HG03139 (cell line): ENCODE results near the gene SPINK13.
"Not testable (repeated sequence)": the region's sequence is repeated elsewhere in the genome, so short reads cannot be mapped to it uniquely, and the experiment has no call there.

Experiments
- ATAC-seq: cut with Tn5 transposase; IDR thresholded peaks from one replicate; pipeline ENCODE4 v1.9.1; 2021; ENCODE audit not compliant: unreplicated experiment

The SPINK13 gene, protein sequence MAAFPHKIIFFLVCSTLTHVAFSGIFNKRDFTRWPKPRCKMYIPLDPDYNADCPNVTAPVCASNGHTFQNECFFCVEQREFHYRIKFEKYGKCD

DNA sequence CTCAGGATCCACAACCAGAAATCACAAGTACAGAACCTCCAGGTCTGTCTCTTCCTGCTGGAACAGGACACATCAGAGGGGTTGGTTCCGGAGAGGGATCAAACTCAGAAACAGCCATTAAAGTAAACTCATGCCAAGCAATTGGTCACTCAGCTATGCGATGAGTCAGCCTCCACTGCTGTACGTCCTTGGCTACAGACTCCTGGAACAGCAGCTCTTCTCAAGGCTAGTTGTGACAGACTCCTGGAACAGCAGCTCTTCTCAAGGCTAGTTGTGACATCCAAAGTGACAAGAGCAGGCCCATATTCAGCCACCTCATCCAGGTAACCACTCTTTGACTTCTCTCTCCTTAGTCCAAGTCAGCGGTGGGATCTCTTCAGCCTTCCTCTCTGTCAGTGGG, at the start of gene SPINK13:
SPINK13 (plus strand) TSS at position 229 of the 400 bp plus-strand sequence. CDS start 1,279 bp downstream, outside the sequence.
- ATAC-seq = no peak

DNA sequence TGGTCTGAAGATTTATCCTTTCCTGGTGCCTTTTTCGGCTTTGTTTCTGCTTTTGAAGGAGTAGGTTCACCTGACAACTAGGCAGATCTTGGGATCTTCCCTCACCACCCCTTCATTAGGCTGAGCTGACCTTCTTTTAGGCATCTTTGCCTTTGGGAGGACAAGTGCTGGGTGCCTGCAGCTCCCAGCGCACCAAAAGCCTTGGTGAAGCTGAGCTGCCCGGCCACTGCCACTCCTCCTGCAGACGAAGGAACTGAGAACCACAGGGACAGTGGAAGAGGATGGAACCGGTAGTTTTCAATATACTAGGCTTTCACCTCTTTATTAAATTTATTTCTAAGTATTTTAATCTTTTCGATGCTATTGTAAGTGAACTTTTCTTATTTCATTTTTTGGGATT, 47.1 kb upstream of the SPINK13 start:
- ATAC-seq = no peak

DNA sequence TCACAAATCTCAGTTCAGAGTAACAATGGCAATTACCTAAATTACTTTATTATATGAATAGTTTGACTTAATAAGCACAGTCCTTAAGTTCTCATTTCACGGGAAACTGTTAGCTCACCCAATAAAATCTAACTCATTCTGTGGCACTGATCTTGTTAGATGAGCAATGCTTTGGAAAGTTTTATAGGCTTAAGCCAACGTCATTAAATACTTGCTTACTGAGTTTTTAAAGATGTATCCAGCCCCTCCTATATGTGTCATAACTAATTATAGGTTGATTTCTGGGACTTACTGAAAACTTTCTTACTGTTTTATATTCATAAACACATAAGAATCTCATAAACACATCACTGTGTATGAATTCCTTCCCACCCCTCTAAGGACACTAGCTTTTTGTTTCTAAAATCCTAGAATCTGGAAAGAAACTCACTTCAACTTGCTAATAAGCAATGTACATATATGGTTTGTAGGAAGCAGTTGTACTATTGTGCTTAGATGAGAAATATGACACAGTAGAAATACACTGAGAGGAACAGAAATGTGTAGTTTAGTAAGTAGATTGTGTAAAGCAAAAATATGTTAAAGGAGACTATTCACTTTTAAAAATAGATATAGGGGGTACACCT, 44.4 kb upstream of the SPINK13 start:
- ATAC-seq = no peak

DNA sequence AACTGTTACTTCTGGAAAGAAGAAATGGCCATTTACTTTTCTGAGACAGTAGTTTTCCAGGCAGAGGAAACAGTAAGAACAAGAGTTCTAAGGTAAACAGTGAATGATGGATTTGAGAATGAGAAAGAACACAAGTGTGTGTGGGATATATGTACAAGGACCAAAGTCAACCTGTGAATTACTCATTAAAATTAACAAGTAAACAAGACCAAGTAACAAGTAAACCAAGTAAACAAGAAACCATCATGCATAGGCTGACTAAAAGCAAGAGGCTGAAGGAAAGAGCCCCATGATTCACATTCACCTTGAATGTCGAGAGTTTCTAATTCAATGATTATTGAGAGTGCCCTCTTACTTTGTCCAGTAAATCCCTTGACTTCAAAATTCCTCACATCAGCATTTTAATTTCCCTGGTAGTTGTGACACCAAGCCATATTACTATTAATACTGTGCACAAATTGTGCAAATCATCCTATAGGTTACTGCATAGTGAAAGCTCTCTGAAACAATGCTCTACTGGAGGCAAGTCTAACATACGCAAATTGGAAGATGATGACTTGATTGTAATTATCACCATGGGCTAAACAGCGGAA, 40.1 kb upstream of the SPINK13 start:
- ATAC-seq = no peak

DNA sequence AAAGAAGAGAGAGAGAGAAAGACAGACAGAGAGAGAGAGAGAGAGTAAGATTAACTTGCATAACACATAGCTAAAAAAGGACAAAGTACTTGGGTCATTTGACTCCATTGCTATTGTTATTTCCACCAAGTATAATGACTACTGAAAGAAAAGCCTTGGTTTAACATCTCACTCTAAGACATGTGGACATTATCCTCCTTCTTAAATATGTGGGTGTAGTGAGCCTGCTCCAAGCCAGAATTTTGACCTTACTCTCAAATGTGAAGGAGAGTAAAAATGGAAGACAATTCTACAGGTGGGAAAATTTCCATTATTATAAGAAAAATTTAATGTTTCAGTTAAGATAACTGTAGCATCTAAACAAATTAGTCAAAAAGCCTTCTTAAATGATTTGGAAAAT, 38.8 kb upstream of the SPINK13 start:
- no peak for ATAC-seq

DNA sequence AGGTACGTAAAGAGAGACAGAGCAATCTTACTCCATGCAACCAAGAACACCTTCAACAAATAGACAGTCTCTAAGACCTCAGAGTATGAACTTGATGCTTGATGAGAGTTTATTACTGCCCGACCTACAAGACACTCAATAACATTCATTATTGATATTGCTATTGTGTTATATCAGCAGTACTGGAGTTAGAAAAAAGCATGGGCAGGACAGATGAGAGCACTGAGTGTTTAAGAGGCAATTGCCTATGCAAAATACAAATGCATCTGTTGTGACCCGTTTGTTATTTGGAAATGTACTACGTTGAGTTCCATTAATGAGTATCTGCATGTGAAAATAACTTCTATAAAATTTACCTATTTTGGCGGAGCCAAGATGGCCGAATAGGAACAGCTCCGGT, 38.4 kb upstream of the SPINK13 start:
- ATAC-seq = no peak

DNA sequence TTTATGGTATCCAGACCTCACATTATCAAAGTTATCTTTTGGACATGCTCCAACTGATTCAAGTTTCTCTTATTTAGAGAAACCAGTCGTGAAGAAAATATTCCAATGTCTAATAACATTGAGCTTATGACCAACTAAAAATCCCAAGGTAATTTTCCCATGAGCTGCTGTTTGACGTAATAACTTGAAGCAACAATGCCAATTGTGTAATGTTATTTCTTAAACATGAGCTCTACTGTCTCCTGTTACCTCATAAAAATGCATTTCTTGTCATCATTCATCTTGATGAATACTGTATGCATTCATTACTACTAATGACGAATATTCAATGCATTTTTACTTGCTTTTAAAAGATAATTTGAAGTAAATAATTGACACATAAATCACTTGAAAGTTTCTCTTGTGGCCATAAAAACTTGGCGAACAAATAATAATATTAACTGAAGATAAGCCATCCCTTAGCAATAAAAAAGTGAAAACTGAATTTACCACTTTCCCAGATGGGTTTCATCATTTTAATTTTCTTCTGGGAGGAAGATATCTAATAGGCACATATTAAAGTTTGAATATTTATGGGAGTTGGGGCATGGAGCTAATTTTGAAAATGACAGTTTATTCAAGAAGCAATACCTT, 30.7 kb upstream of the SPINK13 start:
- no peak for ATAC-seq

DNA sequence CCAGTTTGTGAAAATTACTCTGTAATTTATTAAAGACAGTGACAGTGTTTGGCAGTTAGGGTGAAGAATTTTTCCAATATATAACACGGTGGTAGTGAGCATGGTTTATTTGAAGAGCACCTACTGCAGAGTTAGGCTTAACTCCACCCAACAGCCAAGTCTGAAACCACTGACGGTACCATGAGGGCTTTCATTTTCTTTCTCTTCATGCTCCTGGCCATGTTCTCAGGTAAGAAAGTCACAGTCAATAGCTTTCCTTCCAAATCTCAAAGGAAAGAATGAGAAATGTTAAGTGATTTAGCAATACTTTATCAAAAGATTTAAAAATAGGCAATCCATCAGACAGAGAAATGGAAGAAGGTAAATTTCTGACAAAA, 30.2 kb upstream of the SPINK13 start, which contains the start of gene MARCOL:
MARCOL (plus strand) TSS at position 108 of the 377 bp plus-strand sequence; CDS start at position 181, 73 bp downstream.
- no peak for ATAC-seq

DNA sequence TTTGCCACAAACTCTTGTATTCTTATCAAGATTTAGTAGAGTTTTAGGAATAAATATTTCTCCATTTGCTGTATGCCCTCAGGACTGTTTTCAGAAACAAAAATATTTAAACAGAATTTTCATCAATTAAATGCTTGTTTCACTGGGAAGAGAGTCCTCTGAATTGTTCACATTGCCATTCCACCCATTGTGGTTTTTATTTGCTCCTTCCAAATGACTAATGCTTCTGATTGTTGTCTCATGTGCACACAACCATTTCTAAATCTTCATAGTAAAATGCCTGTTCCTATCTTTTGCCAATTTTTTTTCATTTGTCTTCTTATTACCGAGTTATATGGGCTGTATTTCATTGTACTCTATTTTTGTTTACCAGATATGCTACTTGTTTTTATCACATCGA, 19.7 kb upstream of the SPINK13 start:
- ATAC-seq = no peak

DNA sequence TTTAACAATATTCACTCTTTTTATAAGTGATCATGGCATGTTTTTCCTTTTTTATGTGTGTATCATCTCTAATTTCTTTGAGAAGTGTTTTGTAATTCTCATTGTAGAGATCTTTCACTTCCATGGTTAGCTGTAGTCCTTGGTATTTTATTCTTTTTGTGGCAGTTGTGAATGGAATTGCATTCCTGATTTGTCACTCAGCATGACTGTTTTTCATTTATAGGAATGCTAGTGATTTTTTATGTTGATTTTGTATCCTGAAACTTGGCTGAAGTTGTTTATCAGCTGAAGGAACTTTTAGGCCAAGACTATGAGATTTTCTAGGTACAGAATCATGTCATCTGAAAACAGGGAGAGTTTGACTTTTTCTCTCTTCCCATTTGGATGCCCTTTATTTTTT, 13.1 kb upstream of the SPINK13 start:
- ATAC-seq = no peak

DNA sequence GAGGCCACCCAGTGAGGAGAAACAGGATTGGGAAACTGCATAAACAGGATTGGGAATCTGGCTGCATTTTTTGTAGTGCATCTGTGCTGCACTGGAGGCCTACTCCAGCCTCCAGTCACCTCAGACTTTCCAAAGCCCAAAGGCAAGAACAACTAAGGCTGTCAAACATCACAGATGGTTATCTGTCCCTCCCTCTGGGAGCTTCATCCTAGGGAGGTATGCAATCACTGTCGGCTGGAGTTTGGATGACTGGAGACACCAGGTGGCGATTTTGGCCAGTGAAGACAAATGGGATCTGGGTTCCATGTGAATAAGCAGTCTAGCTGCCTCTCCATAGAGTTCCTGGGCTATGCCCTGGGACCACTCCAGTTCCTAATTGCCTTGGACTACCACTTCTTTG, 9.3 kb upstream of the SPINK13 start:
- no peak for ATAC-seq

DNA sequence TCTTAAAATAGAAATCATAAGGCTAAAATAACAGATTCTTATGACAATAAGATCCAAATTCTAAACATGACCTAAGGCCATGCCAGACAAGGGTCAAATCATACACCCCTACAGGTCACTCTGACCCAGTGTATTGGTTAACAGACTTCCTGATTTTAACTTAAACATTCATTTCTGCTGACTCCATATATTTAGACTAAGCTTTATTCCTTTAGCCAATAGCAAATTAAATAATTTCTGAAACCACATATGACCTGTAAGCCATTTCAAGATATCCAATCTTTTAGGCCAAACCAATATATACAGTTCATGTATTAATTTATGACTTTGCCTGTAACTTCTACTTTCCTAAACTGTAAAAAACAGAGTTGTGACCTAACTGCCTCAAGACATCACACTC, 7.4 kb upstream of the SPINK13 start:
- no peak for ATAC-seq

DNA sequence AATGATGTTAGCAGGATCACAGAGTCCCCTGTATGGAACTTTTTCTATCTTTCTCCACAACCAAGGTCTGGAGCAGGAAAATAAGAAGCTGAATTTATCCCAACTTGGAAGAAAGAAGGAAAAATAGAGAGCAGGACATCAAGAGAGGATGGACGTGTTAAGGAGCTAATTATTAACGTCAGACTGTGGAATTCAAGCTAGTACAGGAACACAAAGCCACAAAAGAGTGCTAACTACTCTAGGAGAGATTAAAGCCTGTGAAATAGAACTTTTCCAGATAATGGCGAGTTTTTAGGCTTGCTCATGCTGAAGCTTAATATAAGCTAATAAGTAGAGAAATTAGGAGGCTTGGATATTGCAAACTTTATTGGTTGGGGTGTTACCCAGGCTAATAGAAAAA, 632 bp upstream of the SPINK13 start:
- ATAC-seq = no peak

DNA sequence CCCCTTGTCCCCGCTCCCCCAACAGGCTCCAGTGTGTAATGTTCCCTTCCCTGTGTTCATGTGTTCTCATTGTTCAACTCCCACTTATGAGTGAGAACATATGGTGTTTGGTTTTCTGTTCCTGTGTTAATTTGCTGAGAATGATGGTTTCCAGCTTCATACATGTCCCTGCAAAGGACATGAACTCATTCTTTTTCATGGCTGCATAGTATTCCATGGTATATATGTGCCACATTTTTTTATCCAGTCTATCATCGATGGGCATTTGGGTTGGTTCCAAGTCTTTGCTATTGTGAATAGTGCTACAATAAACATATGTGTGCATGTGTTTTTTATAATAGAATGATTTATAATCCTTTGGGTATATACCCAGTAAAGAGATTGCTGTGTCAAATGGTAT, 6.5 kb downstream of the SPINK13 start:
- not testable (repeated sequence) for ATAC-seq

DNA sequence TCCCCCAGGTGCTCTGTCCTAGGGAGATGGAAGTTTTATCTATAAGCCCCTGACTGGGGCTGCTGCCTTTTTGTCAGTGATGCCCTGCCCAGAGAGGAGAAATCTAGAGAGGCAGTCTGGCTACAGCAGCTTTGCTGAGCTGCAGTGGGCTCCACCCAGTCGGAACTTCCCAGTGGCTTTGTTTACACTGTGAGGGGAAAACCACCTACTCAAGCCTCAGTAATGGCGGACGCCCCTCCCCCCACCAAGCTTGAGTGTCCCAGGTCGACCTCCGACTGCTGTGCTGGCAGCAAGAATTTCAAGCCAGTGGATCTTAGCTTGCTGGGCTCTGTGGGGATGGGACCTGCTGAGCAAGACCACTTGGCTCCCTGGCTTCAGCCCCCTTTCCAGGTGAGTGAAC, 12.3 kb downstream of the SPINK13 start:
- not testable (repeated sequence) for ATAC-seq

DNA sequence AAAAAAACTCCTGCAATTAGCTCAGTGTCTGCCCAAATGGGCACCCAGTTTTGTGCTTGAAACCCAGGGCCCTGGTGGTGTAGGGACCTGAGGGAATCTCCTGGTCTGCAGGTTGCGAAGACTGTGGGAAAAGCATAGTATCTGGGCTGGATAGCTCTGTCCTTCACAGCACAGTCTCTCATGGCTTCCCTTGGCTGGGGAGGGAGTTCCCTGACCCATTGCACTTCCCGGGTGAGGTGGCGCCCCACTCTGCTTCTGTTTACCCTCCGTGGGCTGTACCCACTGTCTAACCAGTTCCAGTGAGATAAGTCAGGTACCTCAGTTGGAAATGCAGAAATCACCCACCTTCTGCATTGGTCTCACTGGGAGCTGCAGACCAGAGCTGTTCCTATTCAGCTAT, 12.7 kb downstream of the SPINK13 start:
- not testable (repeated sequence) for ATAC-seq

DNA sequence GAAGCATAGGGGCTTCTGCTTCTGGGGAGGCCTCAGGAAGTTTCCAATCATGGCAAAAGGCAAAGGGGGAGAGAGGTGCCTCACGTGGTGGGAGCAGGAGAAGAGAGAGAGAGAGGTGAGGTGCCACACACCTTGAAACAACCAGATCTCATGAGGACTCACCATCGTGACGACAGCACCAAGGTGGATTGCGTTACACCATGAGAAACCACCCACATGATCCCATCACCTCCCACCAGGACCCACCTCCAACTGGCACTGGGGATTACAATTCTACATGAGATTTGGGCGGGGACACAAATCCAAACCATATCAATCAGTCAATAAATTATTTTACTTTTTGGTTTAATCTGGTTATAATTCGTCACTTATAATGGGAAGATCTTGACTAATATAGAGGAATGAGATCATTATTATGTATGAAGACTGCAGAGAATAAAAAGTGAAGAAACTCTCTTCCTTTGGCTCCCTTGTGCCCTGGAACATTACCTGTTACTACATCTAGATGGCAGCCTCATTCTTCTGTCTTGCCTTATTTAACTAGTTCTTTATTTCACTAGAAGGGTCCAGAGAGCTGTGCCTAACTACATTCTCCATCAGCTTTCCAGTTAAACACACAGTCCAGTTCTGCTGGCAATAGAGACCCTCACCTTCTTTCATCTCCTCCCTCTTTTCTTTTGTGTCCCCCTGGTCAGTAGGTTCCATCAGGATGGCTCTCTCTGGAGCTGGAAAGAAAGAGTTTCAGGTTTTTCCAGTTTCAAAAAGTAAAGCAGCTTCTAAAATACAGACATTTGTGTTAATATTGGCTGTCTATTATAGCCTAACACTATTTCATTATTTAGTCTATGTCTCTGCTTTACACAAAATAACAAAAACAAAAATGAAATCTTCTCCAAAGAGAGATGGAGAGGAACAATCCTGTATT, 21.9 kb downstream of the SPINK13 start:
- ATAC-seq = no peak

DNA sequence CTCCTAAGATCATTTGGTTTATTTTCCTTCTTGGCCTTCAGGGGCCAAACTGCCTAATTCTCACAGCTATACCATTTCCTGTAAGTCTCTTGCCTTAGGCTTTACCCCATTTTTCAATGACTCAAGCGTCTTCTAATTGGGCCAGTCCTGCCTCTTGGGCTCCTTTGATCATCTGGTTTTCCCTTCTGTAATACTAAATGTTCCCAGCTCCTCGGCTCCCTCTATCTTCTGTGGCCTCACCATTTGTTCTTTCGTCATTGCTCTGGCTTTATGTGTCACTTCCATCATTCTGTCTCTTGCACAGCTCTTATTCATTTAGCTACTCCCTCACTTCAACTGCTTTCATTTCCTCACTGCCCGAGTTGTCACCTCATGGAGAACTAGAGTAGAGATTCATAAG, 29.1 kb downstream of the SPINK13 start:
- no peak for ATAC-seq

DNA sequence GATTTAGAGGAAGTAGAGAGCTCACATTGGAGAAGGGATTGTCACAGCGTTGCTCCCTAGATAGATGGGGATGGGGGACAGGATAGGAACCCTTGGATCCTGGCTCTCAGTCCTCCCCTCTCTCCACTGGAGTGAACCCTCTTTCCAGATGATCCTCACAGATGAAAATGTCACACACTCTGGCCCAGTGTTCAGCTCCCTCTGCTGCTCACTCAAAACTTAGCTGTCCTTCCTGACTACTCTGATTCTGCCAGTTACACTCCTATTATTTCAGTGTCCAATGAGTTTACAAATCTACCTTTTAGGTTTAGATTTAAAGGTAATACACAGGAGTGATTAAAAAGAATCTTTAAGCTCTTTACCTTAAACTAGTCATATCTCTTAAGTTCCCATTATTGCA, 37.9 kb downstream of the SPINK13 start:
- ATAC-seq = no peak

DNA sequence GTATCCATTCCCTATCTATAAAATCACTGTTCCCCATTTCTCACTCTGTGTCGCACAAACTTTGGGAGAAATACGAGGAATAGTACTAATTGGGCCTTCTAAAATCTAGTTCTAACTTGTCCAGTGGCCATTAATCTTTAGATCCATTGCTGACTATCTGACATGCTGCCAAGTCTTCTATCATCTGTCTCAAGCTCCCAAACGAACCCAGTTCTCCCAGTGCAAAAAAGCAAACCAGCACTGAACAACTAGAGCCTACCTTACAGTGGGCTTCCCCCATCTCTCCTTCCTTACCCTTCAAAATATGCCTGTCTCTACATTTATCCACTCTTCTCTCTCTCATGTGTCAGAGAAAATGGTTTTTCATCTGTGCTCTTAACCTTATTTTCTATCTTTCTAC, 40.4 kb downstream of the SPINK13 start:
- no peak for ATAC-seq

DNA sequence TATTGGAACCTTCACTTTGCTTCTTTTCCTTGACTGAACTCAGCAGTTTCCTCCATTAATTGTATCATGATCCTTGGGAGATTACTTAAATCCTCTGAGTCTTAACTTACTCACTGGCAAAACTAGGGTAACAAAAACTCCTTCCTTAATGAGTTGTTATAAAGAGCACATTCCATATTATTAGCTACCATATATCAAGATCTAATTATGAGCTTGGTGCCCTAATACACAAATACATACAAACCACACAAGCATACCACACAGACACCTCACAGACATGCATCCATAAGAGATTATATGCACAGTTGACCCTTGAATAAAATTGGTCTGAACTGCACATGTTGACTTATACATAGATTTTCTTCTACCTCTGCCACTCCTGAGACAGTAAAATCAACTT, 41.2 kb downstream of the SPINK13 start:
- ATAC-seq = no peak
